Measurements from ENCODE around the gene OR2C1.

OR2C1 gene

DNA sequence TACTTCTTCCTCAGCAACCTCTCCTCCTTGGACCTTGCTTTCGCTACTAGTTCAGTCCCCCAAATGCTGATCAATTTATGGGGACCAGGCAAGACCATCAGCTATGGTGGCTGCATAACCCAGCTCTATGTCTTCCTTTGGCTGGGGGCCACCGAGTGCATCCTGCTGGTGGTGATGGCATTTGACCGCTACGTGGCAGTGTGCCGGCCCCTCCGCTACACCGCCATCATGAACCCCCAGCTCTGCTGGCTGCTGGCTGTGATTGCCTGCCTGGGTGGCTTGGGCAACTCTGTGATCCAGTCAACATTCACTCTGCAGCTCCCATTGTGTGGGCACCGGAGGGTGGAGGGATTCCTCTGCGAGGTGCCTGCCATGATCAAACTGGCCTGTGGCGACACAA, 429 bp downstream of the OR2C1 start:
- no peaks in the 10 kb centered on the region for H3K9me3 ChIP-seq (ENCODE audit: control insufficient read depth, insufficient read depth, low read length)
- H3K9ac ChIP-seq (ENCODE audit: low read depth, low read length), result no peak overlapping the region
- no peaks in the 10 kb centered on the region for H3K36me3 ChIP-seq (ENCODE audit: control insufficient read depth, insufficient read depth, low read length)
- no peaks in the 10 kb centered on the region for H3K4me1 ChIP-seq (ENCODE audit: control insufficient read depth, insufficient read depth, low read length)
- H3K4me3 ChIP-seq (ENCODE audit: low read depth, low read length), result no peak overlapping the region
- no peaks in the 10 kb centered on the region for H3K27me3 ChIP-seq (ENCODE audit: control insufficient read depth, insufficient read depth, low read length)

- H3K9me3 ChIP-seq (ENCODE audit: control insufficient read depth, insufficient read depth, low read length), result no peaks in the 10 kb centered on the region
- H3K27me3 ChIP-seq (ENCODE audit: control insufficient read depth, insufficient read depth, low read length), result no peaks in the 10 kb centered on the region
- H3K4me3 ChIP-seq (ENCODE audit: low read depth, low read length), result no peak overlapping the region
- no peaks in the 10 kb centered on the region for H3K4me1 ChIP-seq (ENCODE audit: control insufficient read depth, insufficient read depth, low read length)
- H3K36me3 ChIP-seq (ENCODE audit: control insufficient read depth, insufficient read depth, low read length), result no peaks in the 10 kb centered on the region
- H3K9ac ChIP-seq (ENCODE audit: low read depth, low read length), result no peak overlapping the region
These were observed 3.2 kb downstream of the OR2C1 start for GRCh38 chr16:3358871-3359270.

- H3K27me3 ChIP-seq (ENCODE audit: control insufficient read depth, insufficient read depth, low read length), result no peaks in the 10 kb centered on the region
- no peak overlapping the region for H3K9ac ChIP-seq (ENCODE audit: low read depth, low read length)
- H3K4me1 ChIP-seq (ENCODE audit: control insufficient read depth, insufficient read depth, low read length), result no peaks in the 10 kb centered on the region
- no peaks in the 10 kb centered on the region for H3K36me3 ChIP-seq (ENCODE audit: control insufficient read depth, insufficient read depth, low read length)
- H3K9me3 ChIP-seq (ENCODE audit: control insufficient read depth, insufficient read depth, low read length), result no peaks in the 10 kb centered on the region
- no peak overlapping the region for H3K4me3 ChIP-seq (ENCODE audit: low read depth, low read length)
These were observed 7.2 kb downstream of the OR2C1 start for GRCh38 chr16:3362931-3363330.

DNA sequence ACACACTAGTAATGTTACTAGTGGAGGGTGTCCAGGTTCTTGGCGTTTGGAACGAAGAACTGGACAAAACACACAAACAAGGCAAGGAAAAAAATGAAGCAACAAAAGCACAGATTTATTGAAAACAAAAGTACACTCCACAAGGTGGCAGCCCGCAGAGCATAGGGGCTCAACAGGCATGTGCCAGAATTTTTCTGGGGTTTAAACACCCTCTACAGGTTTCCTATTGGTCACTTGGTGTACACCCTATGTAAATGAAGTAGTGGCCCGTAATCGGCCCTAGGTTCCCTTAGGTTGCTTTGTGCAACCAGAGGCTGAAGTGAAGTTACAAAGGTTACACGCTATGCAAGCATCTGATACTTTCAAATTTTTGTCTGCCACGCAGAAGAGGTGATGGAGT, 8.1 kb downstream of the OR2C1 start:
- no peaks in the 10 kb centered on the region for H3K9me3 ChIP-seq (ENCODE audit: control insufficient read depth, insufficient read depth, low read length)
- H3K4me3 ChIP-seq (ENCODE audit: low read depth, low read length), result no peak overlapping the region
- no peaks in the 10 kb centered on the region for H3K27me3 ChIP-seq (ENCODE audit: control insufficient read depth, insufficient read depth, low read length)
- H3K36me3 ChIP-seq (ENCODE audit: control insufficient read depth, insufficient read depth, low read length), result no peaks in the 10 kb centered on the region
- no peak overlapping the region for H3K9ac ChIP-seq (ENCODE audit: low read depth, low read length)
- no peaks in the 10 kb centered on the region for H3K4me1 ChIP-seq (ENCODE audit: control insufficient read depth, insufficient read depth, low read length)

GRCh38 chr16:3364774-3365427, 9.2 kb downstream of the OR2C1 start:
- Histone ChIP-seq H3K4me3 (ENCODE audit: low read depth, low read length) (peak overlapping the region; percentile 19), H3K36me3 (ENCODE audit: control insufficient read depth, insufficient read depth, low read length) (no peaks in the 10 kb centered on the region), H3K9ac (ENCODE audit: low read depth, low read length) (no peak overlapping the region), H3K9me3 (ENCODE audit: control insufficient read depth, insufficient read depth, low read length) (no peaks in the 10 kb centered on the region), H3K27me3 (ENCODE audit: control insufficient read depth, insufficient read depth, low read length) (no peaks in the 10 kb centered on the region), H3K4me1 (ENCODE audit: control insufficient read depth, insufficient read depth, low read length) (no peaks in the 10 kb centered on the region)

DNA sequence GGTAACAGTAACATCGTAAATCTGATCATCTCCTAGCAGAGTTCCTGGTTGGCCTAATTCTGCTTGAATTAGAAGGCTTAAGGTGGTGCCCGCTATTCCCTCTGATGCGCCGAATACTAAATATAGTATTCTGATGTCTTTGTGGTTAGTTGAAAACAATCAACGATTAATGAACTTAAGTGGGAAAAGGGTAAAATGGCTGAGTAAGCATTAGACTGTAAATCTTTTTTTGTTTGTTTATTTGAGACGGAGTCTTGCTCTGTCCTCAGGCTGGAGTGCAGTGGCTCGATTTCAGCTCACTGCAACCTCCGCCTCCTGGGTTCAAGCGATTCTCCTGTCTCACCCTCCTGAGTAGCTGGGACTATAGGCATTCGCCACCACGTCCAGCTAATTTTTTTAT, 13.4 kb downstream of the OR2C1 start:
- H3K4me1 ChIP-seq (ENCODE audit: control insufficient read depth, insufficient read depth, low read length), result no peaks in the 10 kb centered on the region
- no peaks in the 10 kb centered on the region for H3K27me3 ChIP-seq (ENCODE audit: control insufficient read depth, insufficient read depth, low read length)
- no peak overlapping the region for H3K4me3 ChIP-seq (ENCODE audit: low read depth, low read length)
- no peaks in the 10 kb centered on the region for H3K36me3 ChIP-seq (ENCODE audit: control insufficient read depth, insufficient read depth, low read length)
- no peaks in the 10 kb centered on the region for H3K9me3 ChIP-seq (ENCODE audit: control insufficient read depth, insufficient read depth, low read length)
- H3K9ac ChIP-seq (ENCODE audit: low read depth, low read length), result no peak overlapping the region

GRCh38 chr16:3375680-3376079, 20.0 kb downstream of the OR2C1 start:
- no peaks in the 10 kb centered on the region for H3K27me3 ChIP-seq (ENCODE audit: control insufficient read depth, insufficient read depth, low read length)
- H3K36me3 ChIP-seq (ENCODE audit: control insufficient read depth, insufficient read depth, low read length), result no peaks in the 10 kb centered on the region
- H3K4me3 ChIP-seq (ENCODE audit: low read depth, low read length), result no peak overlapping the region
- H3K4me1 ChIP-seq (ENCODE audit: control insufficient read depth, insufficient read depth, low read length), result no peaks in the 10 kb centered on the region
- H3K9ac ChIP-seq (ENCODE audit: low read depth, low read length), result no peak overlapping the region
- no peaks in the 10 kb centered on the region for H3K9me3 ChIP-seq (ENCODE audit: control insufficient read depth, insufficient read depth, low read length)

DNA sequence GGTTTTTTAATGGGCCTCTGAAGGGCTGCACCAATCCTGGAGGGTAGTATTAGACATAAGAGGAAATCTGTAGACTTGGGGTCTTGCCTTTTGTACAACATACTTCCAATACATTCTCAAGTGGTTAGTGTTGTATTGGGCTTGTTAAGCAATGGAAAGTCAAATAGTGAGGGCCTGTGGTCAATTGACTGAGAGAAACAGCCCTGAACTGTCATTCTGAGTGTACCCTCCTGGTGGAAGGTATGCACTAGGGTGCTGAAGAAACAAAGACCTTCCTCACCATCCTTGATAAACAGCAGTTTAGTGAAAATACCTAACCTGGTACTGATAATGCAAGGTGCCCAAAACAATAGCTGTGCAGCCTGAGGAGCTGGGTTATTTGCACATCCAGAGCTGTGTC, 22.2 kb downstream of the OR2C1 start:
- Histone ChIP-seq H3K4me3 (ENCODE audit: low read depth, low read length) (no peak overlapping the region), H3K4me1 (ENCODE audit: control insufficient read depth, insufficient read depth, low read length) (no peaks in the 10 kb centered on the region), H3K9me3 (ENCODE audit: control insufficient read depth, insufficient read depth, low read length) (peaks cover 14% of the 10 kb centered on the region), H3K27me3 (ENCODE audit: control insufficient read depth, insufficient read depth, low read length) (no peaks in the 10 kb centered on the region), H3K36me3 (ENCODE audit: control insufficient read depth, insufficient read depth, low read length) (peaks cover 7% of the 10 kb centered on the region), H3K9ac (ENCODE audit: low read depth, low read length) (no peak overlapping the region)

- Histone ChIP-seq H3K27me3 (ENCODE audit: control insufficient read depth, insufficient read depth, low read length) (no peaks in the 10 kb centered on the region), H3K36me3 (ENCODE audit: control insufficient read depth, insufficient read depth, low read length) (peaks cover 24% of the 10 kb centered on the region), H3K9me3 (ENCODE audit: control insufficient read depth, insufficient read depth, low read length) (peaks cover 35% of the 10 kb centered on the region), H3K4me3 (ENCODE audit: low read depth, low read length) (no peak overlapping the region), H3K9ac (ENCODE audit: low read depth, low read length) (no peak overlapping the region), H3K4me1 (ENCODE audit: control insufficient read depth, insufficient read depth, low read length) (no peaks in the 10 kb centered on the region)
These were observed 27.4 kb downstream of the OR2C1 start for GRCh38 chr16:3383045-3383448.

DNA sequence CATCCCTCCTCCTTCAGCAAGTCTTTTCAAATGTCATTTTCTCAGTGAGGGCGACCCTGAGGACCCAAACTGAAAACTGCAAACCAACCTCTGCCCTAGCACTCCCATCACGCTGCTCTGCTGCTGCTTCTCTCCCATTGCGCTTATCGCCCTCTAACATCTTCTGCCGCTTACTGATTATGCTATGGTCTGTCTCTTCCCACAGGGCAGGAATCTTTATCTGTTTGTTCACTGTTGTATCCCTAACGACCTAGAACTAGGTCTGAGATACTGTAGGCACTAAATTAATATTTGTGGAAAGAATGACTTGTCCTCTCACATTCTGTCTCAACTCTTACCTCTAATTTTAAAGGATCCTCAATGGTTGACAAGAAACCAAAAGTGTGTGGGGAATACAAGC, 32.6 kb downstream of the OR2C1 start:
- Histone ChIP-seq H3K27me3 (ENCODE audit: control insufficient read depth, insufficient read depth, low read length) (no peaks in the 10 kb centered on the region), H3K9ac (ENCODE audit: low read depth, low read length) (no peak overlapping the region), H3K4me3 (ENCODE audit: low read depth, low read length) (no peak overlapping the region), H3K36me3 (ENCODE audit: control insufficient read depth, insufficient read depth, low read length) (peaks cover 25% of the 10 kb centered on the region), H3K9me3 (ENCODE audit: control insufficient read depth, insufficient read depth, low read length) (peaks cover 16% of the 10 kb centered on the region), H3K4me1 (ENCODE audit: control insufficient read depth, insufficient read depth, low read length) (no peaks in the 10 kb centered on the region)

GRCh38 chr16:3389663-3390338, 34.1 kb downstream of the OR2C1 start:
- peaks cover 22% of the 10 kb centered on the region for H3K36me3 ChIP-seq (ENCODE audit: control insufficient read depth, insufficient read depth, low read length)

GRCh38 chr16:3400446-3400778, 44.7 kb downstream of the OR2C1 start:
- Histone ChIP-seq H3K9me3 (ENCODE audit: control insufficient read depth, insufficient read depth, low read length) (no peaks in the 10 kb centered on the region), H3K36me3 (ENCODE audit: control insufficient read depth, insufficient read depth, low read length) (peaks cover 23% of the 10 kb centered on the region), H3K27me3 (ENCODE audit: control insufficient read depth, insufficient read depth, low read length) (no peaks in the 10 kb centered on the region), H3K9ac (ENCODE audit: low read depth, low read length) (peak overlapping the region; percentile 81), H3K4me3 (ENCODE audit: low read depth, low read length) (peak overlapping the region; percentile 90), H3K4me1 (ENCODE audit: control insufficient read depth, insufficient read depth, low read length) (no peaks in the 10 kb centered on the region)

More at GRCh38 chr16:3389663-3390338, 34.1 kb downstream of the OR2C1 start:
- H3K9me3 ChIP-seq (ENCODE audit: control insufficient read depth, insufficient read depth, low read length), result peaks cover 2% of the 10 kb centered on the region
- no peaks in the 10 kb centered on the region for H3K4me1 ChIP-seq (ENCODE audit: control insufficient read depth, insufficient read depth, low read length)
- no peaks in the 10 kb centered on the region for H3K27me3 ChIP-seq (ENCODE audit: control insufficient read depth, insufficient read depth, low read length)
- H3K4me3 ChIP-seq (ENCODE audit: low read depth, low read length), result no peak overlapping the region
- no peak overlapping the region for H3K9ac ChIP-seq (ENCODE audit: low read depth, low read length)
